ENCODE measurements around the gene COL4A6. TPM values are rescaled to one million over a fixed set of nuclear protein-coding genes. Genes with fewer than 3 reads are reported as not detected.

COL4A6 gene
- total and polyA plus RNA-seq, 2 experiments from 2014 or later, result 0.11 TPM; not detected in 1

- H3K4me2 ChIP-seq (ENCODE audit: unreplicated experiment), result no peak overlapping the region
- no peaks in the 10 kb centered on the region for H3K36me3 ChIP-seq (ENCODE audit: low read depth)
- TF ChIP-seq EZH2phosphoT487 (IDR thresholded peaks at IDR 0.05; ENCODE audit: insufficient read depth, low read depth), result no peak
- TF ChIP-seq EZH2 (IDR thresholded peaks at IDR 0.05; ENCODE audit: insufficient read depth, poor library complexity, severe bottlenecking), result no peak
- no peak for DNase-seq
- H4K20me1 ChIP-seq (ENCODE audit: insufficient read depth), result no peaks in the 10 kb centered on the region
- no peak overlapping the region for H3K4me3 ChIP-seq
- no peaks in the 10 kb centered on the region for H3F3A ChIP-seq (ENCODE audit: insufficient read depth)
- no peaks in the 10 kb centered on the region for H3K9me2 ChIP-seq (ENCODE audit: insufficient read depth)
- no peaks in the 10 kb centered on the region for H3K79me2 ChIP-seq (ENCODE audit: insufficient read depth)
- in situ Hi-C loops (cut with MboI), result no loop called here
- H2AFZ ChIP-seq, result no peak overlapping the region
- no peaks in the 10 kb centered on the region for H3K27me3 ChIP-seq (replicated peaks; ENCODE audit: insufficient read depth)
- 17 to 37% methylated on average over 2 to 3 of the region's 3 CpGs for WGBS, 2 experiments (ENCODE audit: low coverage in 1 of 2, low lambda C conversion rate in 2 of 2, missing lambda C conversion rate in 2 of 2)
- H3K4me1 ChIP-seq (ENCODE audit: insufficient read depth), result peaks cover 13% of the 10 kb centered on the region
- H3K9me3 ChIP-seq (ENCODE audit: low read depth), result no peaks in the 10 kb centered on the region
- H3K27ac ChIP-seq, result no peak overlapping the region
- no peak overlapping the region for H3K9ac ChIP-seq
These were observed 316.9 kb downstream of the COL4A6 start for GRCh38 chrX:108121291-108121690.

GRCh38 chrX:108117988-108118387, 320.2 kb downstream of the COL4A6 start:
- Histone ChIP-seq H4K20me1 (ENCODE audit: insufficient read depth) (no peaks in the 10 kb centered on the region), H3K4me1 (ENCODE audit: insufficient read depth) (peaks cover 7% of the 10 kb centered on the region), H3K9me3 (ENCODE audit: low read depth) (no peaks in the 10 kb centered on the region), H3K36me3 (ENCODE audit: low read depth) (no peaks in the 10 kb centered on the region), H3K9me2 (ENCODE audit: insufficient read depth) (no peaks in the 10 kb centered on the region), H3K9ac (no peak overlapping the region), H3K27me3 (replicated peaks; ENCODE audit: insufficient read depth) (no peaks in the 10 kb centered on the region), H3K4me3 (no peak overlapping the region), H3F3A (ENCODE audit: insufficient read depth) (no peaks in the 10 kb centered on the region), H3K4me2 (ENCODE audit: unreplicated experiment) (no peak overlapping the region), H3K27ac (no peak overlapping the region), H2AFZ (no peak overlapping the region), H3K79me2 (ENCODE audit: insufficient read depth) (no peaks in the 10 kb centered on the region)
- TF ChIP-seq EZH2 (IDR thresholded peaks at IDR 0.05; ENCODE audit: insufficient read depth, poor library complexity, severe bottlenecking) (no peak), EZH2phosphoT487 (IDR thresholded peaks at IDR 0.05; ENCODE audit: insufficient read depth, low read depth) (no peak)
- no peak for DNase-seq
- 91 to 100% methylated on average over 3 of the region's 3 CpGs for WGBS, 2 experiments (ENCODE audit: low coverage in 1 of 2, low lambda C conversion rate in 2 of 2, missing lambda C conversion rate in 2 of 2)
- in situ Hi-C loops (cut with MboI), result no loop called here

GRCh38 chrX:108114541-108114940, 323.7 kb downstream of the COL4A6 start:
- Histone ChIP-seq H3K36me3 (ENCODE audit: low read depth) (no peaks in the 10 kb centered on the region), H3K79me2 (ENCODE audit: insufficient read depth) (no peaks in the 10 kb centered on the region)
- in situ Hi-C loops (cut with MboI), result no loop called here

More at GRCh38 chrX:108114541-108114940, 323.7 kb downstream of the COL4A6 start:
- Histone ChIP-seq H3K4me3 (no peak overlapping the region), H4K20me1 (ENCODE audit: insufficient read depth) (no peaks in the 10 kb centered on the region), H3F3A (ENCODE audit: insufficient read depth) (no peaks in the 10 kb centered on the region), H2AFZ (no peak overlapping the region), H3K4me1 (ENCODE audit: insufficient read depth) (no peaks in the 10 kb centered on the region), H3K9me2 (ENCODE audit: insufficient read depth) (no peaks in the 10 kb centered on the region), H3K27ac (no peak overlapping the region), H3K9ac (no peak overlapping the region), H3K9me3 (ENCODE audit: low read depth) (no peaks in the 10 kb centered on the region), H3K27me3 (replicated peaks; ENCODE audit: insufficient read depth) (no peaks in the 10 kb centered on the region), H3K4me2 (ENCODE audit: unreplicated experiment) (no peak overlapping the region)
- TF ChIP-seq EZH2 (IDR thresholded peaks at IDR 0.05; ENCODE audit: insufficient read depth, poor library complexity, severe bottlenecking) (no peak), EZH2phosphoT487 (IDR thresholded peaks at IDR 0.05; ENCODE audit: insufficient read depth, low read depth) (no peak)
- DNase-seq, result no peak

Other genes with a start within 250 kb of the COL4A6 start
- 13.2 and 14.4 TPM in 2 replicates for gene COL4A5, start 1.4 kb upstream of the COL4A6 start, total RNA-seq (2014; rRNA removed; shearing (Covaris generic))
- gene COL4A5, start 1.4 kb upstream of the COL4A6 start, polyA plus RNA-seq (2016; fragmentation: Nextera tagmentation; extraction: Ambion mirVana), result 5.3 and 5.8 TPM in 2 replicates